Body of pancreas (tissue), 4 donors: Measurements from ENCODE around the gene PLCH1. TPM values are rescaled to one million over a fixed set of nuclear protein-coding genes. Genes with fewer than 3 reads are reported as not detected.

Source experiments
- ATAC-seq: fragments of 150-250 bp; one replicate; pipeline ENCODE4 v1.9.1; 2016
- DNase-seq, 4 donors: peaks; one replicate each; pipeline ENCODE4 v3.0.0-alpha.2; 2019
- H3K27ac ChIP-seq, 4 donors: fragments of 200-600 bp; sonication (generic); 1 replicate in 3 of 4; 2 replicates in 1 of 4; pipeline versions ENCODE4 v1.5.1 to v1.6.1; 2016 to 2019; ENCODE audit warnings: mild to moderate bottlenecking in 1 of 4, mixed read lengths in 1 of 4, moderate library complexity in 1 of 4
- H3K27me3 ChIP-seq, 2 donors: fragments of 200-600 bp; sonication (generic); one replicate each; pipeline ENCODE4 v1.6.0; 2016; ENCODE audit warnings: mild to moderate bottlenecking in 1 of 2
- H3K36me3 ChIP-seq, 2 donors: fragments of 200-600 bp; sonication (generic); replicated peaks in 1 of 2; 2 replicates each; pipeline ENCODE4 v1.5.1; 2016; ENCODE audit warnings: low read depth in 2 of 2; ENCODE audit not compliant: insufficient read depth in 1 of 2
- H3K4me1 ChIP-seq: fragments of 200-600 bp; sonication (generic); one replicate; pipeline ENCODE4 v1.6.0; 2016
- H3K4me3 ChIP-seq, 2 donors: fragments of 200-600 bp; sonication (generic); 1 replicate in 1 of 2; 2 replicates in 1 of 2; pipeline ENCODE4 v1.5.1; 2016 to 2019
- H3K9me3 ChIP-seq, 3 donors: fragments of 200-600 bp; sonication (generic); 1 replicate in 2 of 3; 2 replicates in 1 of 3; pipeline ENCODE4 v1.5.1; 2016
- CTCF ChIP-seq, 7 experiments: fragments of 450-650 bp in 4 of 7; fragments of 200-600 bp in 3 of 7; sonication (generic) in 3 of 7; IDR thresholded peaks; one replicate each; pipeline ENCODE4 v1.5.1; 2016 to 2019; ENCODE audit warnings: antibody characterized with exemption in 7 of 7
- POLR2A ChIP-seq, 3 donors: fragments of 450-650 bp; IDR thresholded peaks; one replicate each; pipeline ENCODE4 v1.6.1; 2016; ENCODE audit warnings: antibody characterized with exemption in 3 of 3, mild to moderate bottlenecking in 2 of 3
- WGBS, 2 donors: methylation state at CpG; one replicate each; pipeline ENCODE4 v1.1.5; 2017; 5-methylcytosine and 5-hydroxymethylcytosine counted together
- intact Hi-C: fragments of 100-400 bp; cut with DNase I; formaldehyde crosslinking; loops from one replicate; pipeline ENCODE4 v1.15.1; 2023
- total RNA-seq, 2 donors: library from RNA; depleted of rRNA; stranded (reverse); fragments of >200 nt; gene quantifications; one replicate each; pipeline ENCODE4 v1.1.0, GENCODE V29; 2016

The PLCH1 gene
- total RNA-seq, 2 donors from 2014 or later: 3.0 to 5.2 TPM

- Histone ChIP-seq H3K27me3 (no peaks in the 10 kb centered on the region), H3K4me1 (no peaks in the 10 kb centered on the region), H3K27ac (no peak overlapping the region), H3K9me3 (no peaks in the 10 kb centered on the region), H3K4me3 (no peak overlapping the region), H3K36me3 (no peaks in the 10 kb centered on the region)
- ATAC-seq: no peak
- 52 to 53% methylated on average over 3 of the region's 3 CpGs for WGBS, 2 donors
- no peak for TF ChIP-seq POLR2A (IDR thresholded peaks at IDR 0.05)
- no peak for TF ChIP-seq CTCF (IDR thresholded peaks at IDR 0.05)
- no peak for DNase-seq
- intact Hi-C loops: loop anchor here (10.0 kb wide), 1 partner anchor 307 kb away; no protein-coding TSS in a partner anchor
Observed at GRCh38 chr3:155387571-155387970, 357.3 kb downstream of the PLCH1 start.

- no peaks in the 10 kb centered on the region for H3K4me1 ChIP-seq
- TF ChIP-seq POLR2A (IDR thresholded peaks at IDR 0.05): no peak
- no peak for TF ChIP-seq CTCF (IDR thresholded peaks at IDR 0.05)
- H3K27me3 ChIP-seq: no peaks in the 10 kb centered on the region
- H3K36me3 ChIP-seq: no peaks in the 10 kb centered on the region
- H3K27ac ChIP-seq: no peak overlapping the region
- intact Hi-C loops: loop anchor here (10.0 kb wide), 1 partner anchor 308 kb away; no protein-coding TSS in a partner anchor
- no peak overlapping the region for H3K4me3 ChIP-seq
- H3K9me3 ChIP-seq: no peaks in the 10 kb centered on the region
- DNase-seq (no peak), ATAC-seq (no peak)
- WGBS, 2 donors: 63 to 80% methylated on average over 8 of the region's 8 CpGs
Observed at GRCh38 chr3:155386919-155387318, 358.0 kb downstream of the PLCH1 start.

- intact Hi-C loops: loop anchor here (10.0 kb wide), 1 partner anchor 309 kb away; no protein-coding TSS in a partner anchor
- no peak overlapping the region for H3K27ac ChIP-seq
- no peaks in the 10 kb centered on the region for H3K9me3 ChIP-seq
- ATAC-seq: no peak
- 61 to 63% methylated on average over 4 of the region's 4 CpGs for WGBS, 2 donors
- no peaks in the 10 kb centered on the region for H3K36me3 ChIP-seq
- H3K4me1 ChIP-seq: no peaks in the 10 kb centered on the region
- TF ChIP-seq CTCF (IDR thresholded peaks at IDR 0.05) (no peak), POLR2A (IDR thresholded peaks at IDR 0.05) (no peak)
- no peak overlapping the region for H3K4me3 ChIP-seq
- H3K27me3 ChIP-seq: no peaks in the 10 kb centered on the region
- no peak for DNase-seq
Observed at GRCh38 chr3:155385896-155386625, 358.8 kb downstream of the PLCH1 start.

- TF ChIP-seq POLR2A (IDR thresholded peaks at IDR 0.05) (no peak), CTCF (IDR thresholded peaks at IDR 0.05) (peak; percentile 38 to 83 (median 70))
- 25 to 28% methylated on average over 6 of the region's 6 CpGs for WGBS, 2 donors
- intact Hi-C loops: loop anchor here (10.0 kb wide), 1 partner anchor 312 kb away; no protein-coding TSS in a partner anchor
- H3K27ac ChIP-seq: no peak overlapping the region
- no peak overlapping the region for H3K4me3 ChIP-seq
- DNase-seq (peak; percentile 75 to 85 (median 78)), ATAC-seq (peak; percentile 84)
- H3K36me3 ChIP-seq: no peaks in the 10 kb centered on the region
- no peaks in the 10 kb centered on the region for H3K9me3 ChIP-seq
- no peaks in the 10 kb centered on the region for H3K4me1 ChIP-seq
- H3K27me3 ChIP-seq: no peaks in the 10 kb centered on the region
Observed at GRCh38 chr3:155382396-155383042, 362.4 kb downstream of the PLCH1 start.
